Measurements from ENCODE around the gene GNG11. TPM values are rescaled to one million over a fixed set of nuclear protein-coding genes. Genes with fewer than 3 reads are reported as not detected.
A peak's percentile ranks its signal among the peaks of the same experiment; 100 is the strongest.

The GNG11 gene
- total RNA-seq, 1 donor from 2014 or later: 133 TPM

GRCh38 chr7:93927585-93927984, 6.0 kb downstream of the GNG11 start:
- no peaks in the 10 kb centered on the region for H3K9me3 Mint-ChIP-seq (ENCODE audit: unreplicated experiment)
- DNase-seq (ENCODE audit: low spot score): no peak
- H3K4me1 Mint-ChIP-seq (ENCODE audit: unreplicated experiment): peaks cover 32% of the 10 kb centered on the region
- no peak overlapping the region for H3K27ac Mint-ChIP-seq (ENCODE audit: unreplicated experiment)
- no peak for TF ChIP-seq CTCF (IDR thresholded peaks at IDR 0.05; ENCODE audit: unreplicated experiment)
- H3K36me3 Mint-ChIP-seq (ENCODE audit: low read depth, unreplicated experiment): peaks cover 43% of the 10 kb centered on the region
- peak overlapping the region; percentile 57 for H3K4me3 Mint-ChIP-seq (ENCODE audit: unreplicated experiment)
- peaks cover 6% of the 10 kb centered on the region for H3K27me3 Mint-ChIP-seq (ENCODE audit: unreplicated experiment)

GRCh38 chr7:93931655-93932054, 10.1 kb downstream of the GNG11 start:
- Mint-ChIP-seq H3K36me3 (ENCODE audit: low read depth, unreplicated experiment) (peaks cover 16% of the 10 kb centered on the region), H3K27ac (ENCODE audit: unreplicated experiment) (no peak overlapping the region), H3K9me3 (ENCODE audit: unreplicated experiment) (no peaks in the 10 kb centered on the region), H3K4me1 (ENCODE audit: unreplicated experiment) (peaks cover 15% of the 10 kb centered on the region), H3K27me3 (ENCODE audit: unreplicated experiment) (no peaks in the 10 kb centered on the region), H3K4me3 (ENCODE audit: unreplicated experiment) (no peak overlapping the region)
- DNase-seq (ENCODE audit: low spot score): no peak
- TF ChIP-seq CTCF (IDR thresholded peaks at IDR 0.05; ENCODE audit: unreplicated experiment): no peak

GRCh38 chr7:93933156-93933555, 11.6 kb downstream of the GNG11 start:
- H3K9me3 Mint-ChIP-seq (ENCODE audit: unreplicated experiment): no peaks in the 10 kb centered on the region
- DNase-seq (ENCODE audit: low spot score): no peak
- H3K27me3 Mint-ChIP-seq (ENCODE audit: unreplicated experiment): no peaks in the 10 kb centered on the region
- H3K4me3 Mint-ChIP-seq (ENCODE audit: unreplicated experiment): no peak overlapping the region
- peaks cover 11% of the 10 kb centered on the region for H3K4me1 Mint-ChIP-seq (ENCODE audit: unreplicated experiment)
- H3K36me3 Mint-ChIP-seq (ENCODE audit: low read depth, unreplicated experiment): peaks cover under 1% of the 10 kb centered on the region
- TF ChIP-seq CTCF (IDR thresholded peaks at IDR 0.05; ENCODE audit: unreplicated experiment): no peak
- H3K27ac Mint-ChIP-seq (ENCODE audit: unreplicated experiment): no peak overlapping the region

GRCh38 chr7:93935102-93935501, 13.6 kb downstream of the GNG11 start:
- peaks cover 17% of the 10 kb centered on the region for H3K4me1 Mint-ChIP-seq (ENCODE audit: unreplicated experiment)
- H3K27ac Mint-ChIP-seq (ENCODE audit: unreplicated experiment): no peak overlapping the region
- DNase-seq (ENCODE audit: low spot score): no peak
- H3K9me3 Mint-ChIP-seq (ENCODE audit: unreplicated experiment): no peaks in the 10 kb centered on the region
- peaks cover 4% of the 10 kb centered on the region for H3K27me3 Mint-ChIP-seq (ENCODE audit: unreplicated experiment)
- H3K36me3 Mint-ChIP-seq (ENCODE audit: low read depth, unreplicated experiment): peaks cover 3% of the 10 kb centered on the region
- TF ChIP-seq CTCF (IDR thresholded peaks at IDR 0.05; ENCODE audit: unreplicated experiment): no peak
- no peak overlapping the region for H3K4me3 Mint-ChIP-seq (ENCODE audit: unreplicated experiment)

- Mint-ChIP-seq H3K27ac (ENCODE audit: unreplicated experiment) (no peak overlapping the region), H3K4me1 (ENCODE audit: unreplicated experiment) (peaks cover 14% of the 10 kb centered on the region), H3K9me3 (ENCODE audit: unreplicated experiment) (no peaks in the 10 kb centered on the region), H3K27me3 (ENCODE audit: unreplicated experiment) (peaks cover 8% of the 10 kb centered on the region), H3K4me3 (ENCODE audit: unreplicated experiment) (no peak overlapping the region), H3K36me3 (ENCODE audit: low read depth, unreplicated experiment) (peaks cover 6% of the 10 kb centered on the region)
- DNase-seq (ENCODE audit: low spot score): no peak
- TF ChIP-seq CTCF (IDR thresholded peaks at IDR 0.05; ENCODE audit: unreplicated experiment): no peak
Measured at GRCh38 chr7:93937818-93938217, 16.3 kb downstream of the GNG11 start.
